GM19035 (cell line): ENCODE results near the gene BRCC3.

Source experiments
- ATAC-seq: cut with Tn5 transposase; IDR thresholded peaks from one replicate; pipeline ENCODE4 v1.9.1; 2021; ENCODE audit not compliant: unreplicated experiment

BRCC3 gene

DNA sequence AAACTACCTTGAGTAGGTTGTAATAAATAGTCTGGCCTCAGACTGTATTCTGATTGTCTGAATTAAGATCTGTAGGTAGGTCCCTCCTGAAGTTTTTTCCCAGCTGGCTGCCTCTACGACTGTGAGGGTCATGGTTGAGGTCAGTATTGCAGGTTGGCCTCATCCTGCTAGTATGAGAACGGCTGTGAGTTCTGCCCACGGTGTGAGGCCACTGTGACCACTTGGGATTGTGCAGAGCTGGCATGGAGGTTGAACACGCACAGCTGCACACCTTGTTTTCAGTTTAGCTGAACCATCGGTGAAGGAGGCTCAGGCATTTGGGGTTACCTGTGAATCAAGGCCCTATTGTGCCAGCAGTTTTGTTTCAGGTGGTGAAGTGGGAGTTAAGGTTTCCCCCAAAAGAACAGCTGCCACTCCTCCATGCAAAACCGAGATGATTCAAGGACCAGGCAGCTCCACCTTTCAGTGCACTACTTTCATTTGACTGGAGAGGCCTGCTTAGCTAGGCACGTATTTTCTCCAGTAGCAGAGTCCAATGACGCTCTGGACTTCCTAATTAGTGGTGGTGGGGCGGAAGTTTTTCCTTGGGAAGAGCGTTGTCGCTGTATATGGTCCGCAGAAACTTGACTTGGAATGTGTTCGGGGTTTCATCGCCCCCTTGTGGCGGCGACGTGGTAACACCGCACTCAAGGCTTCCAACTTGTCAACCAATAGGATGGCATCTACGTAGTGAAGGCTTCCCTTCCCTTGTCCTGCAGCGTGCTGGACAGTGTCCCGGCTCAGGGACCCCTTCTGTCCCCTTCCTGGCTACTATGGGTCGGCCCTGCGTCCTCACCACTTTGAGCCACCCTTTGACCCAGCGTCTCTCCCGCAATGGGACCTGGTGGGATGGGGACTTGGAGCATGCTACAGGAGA is 14.2 kb upstream of the BRCC3 start:
- peak; percentile 71 for ATAC-seq

DNA sequence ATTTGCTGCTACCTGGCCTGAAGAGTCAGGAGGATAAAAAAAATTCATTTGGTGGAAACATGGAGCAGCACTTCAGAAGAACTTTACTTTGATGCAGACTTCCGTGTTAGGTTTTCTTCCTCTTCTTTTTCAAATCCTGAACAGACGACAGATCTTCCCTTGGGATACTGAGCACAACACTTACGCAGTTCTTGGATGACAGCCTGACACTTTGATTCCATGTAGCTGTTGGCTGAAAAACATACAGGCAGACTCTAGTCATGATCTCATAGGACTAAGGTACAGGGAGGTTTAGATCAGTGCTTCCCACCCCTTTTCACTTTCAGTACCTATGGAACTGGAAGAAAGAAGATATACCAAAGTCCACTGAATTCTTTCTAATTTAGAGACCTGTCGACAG is 9.5 kb upstream of the BRCC3 start:
- ATAC-seq: no peak

DNA sequence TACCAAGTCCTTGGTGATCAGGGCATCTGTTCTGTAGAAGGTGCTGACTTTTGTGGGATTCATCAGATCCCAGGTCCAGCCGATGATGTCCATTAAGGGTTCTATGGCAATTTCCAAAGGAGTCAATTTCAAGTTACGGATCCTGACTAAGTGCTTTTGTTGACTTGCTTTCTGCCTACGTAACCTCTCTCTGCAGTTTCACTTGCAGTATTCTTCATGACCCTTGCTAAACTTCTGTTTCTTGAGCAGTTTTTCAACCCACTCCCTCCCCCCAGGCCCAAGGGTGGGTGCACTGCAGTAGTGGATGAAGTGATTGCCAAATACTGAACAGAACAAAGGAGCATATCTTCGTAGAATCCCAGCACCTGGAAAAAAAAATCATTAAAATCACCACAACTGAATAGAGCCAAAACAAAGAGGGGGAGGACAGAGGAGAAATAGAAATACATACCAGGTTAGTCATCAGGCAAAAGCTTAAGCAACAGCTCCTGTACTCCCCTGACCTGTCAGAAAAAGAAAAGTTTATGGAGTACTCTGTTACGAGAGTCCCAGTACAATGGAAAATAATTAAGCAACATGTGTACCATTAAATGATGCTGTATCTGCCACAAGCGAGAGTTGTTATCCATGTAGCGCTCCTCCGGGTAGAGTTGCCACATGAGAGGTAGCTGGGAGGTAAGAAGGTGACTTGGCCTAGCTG is 6.1 kb upstream of the BRCC3 start:
- ATAC-seq: no peak

DNA sequence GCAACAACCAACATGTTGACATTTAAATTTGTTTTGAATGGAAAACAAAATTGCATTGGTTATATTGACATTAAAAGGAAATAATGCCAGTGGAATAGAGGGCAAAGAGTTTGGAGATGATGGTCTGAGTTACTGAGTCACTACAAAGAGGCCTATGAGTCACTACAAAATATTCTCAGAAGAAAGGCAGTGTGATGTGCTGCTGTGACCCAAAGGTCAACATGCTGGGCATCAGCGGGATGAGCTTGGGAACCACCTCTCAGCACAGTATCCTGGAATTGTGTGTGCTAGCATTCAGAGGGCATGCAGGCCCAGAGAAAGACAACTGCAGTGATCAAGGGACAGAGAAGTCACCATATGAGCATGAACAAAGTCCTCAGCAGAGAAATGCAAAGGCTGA is 3.1 kb upstream of the BRCC3 start:
- ATAC-seq: no peak

DNA sequence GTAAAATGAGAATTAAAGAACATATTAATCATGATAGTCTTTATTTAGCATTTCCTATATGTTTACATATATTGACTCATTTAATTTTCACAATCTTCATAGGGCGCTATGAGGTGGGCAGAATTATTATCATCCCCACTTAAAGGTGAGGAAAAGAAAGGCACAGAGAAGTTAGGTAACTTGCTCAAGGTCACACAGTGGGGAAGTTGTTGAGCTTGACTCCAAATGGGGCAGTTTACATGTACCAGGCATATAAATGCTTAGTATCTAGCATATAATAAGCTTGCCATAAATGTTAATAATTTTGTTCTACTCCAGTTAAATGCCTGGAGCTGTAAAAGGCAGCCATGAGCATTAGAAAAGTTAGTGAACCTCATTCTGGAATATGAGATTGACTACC is 1.9 kb upstream of the BRCC3 start:
- ATAC-seq: no peak

DNA sequence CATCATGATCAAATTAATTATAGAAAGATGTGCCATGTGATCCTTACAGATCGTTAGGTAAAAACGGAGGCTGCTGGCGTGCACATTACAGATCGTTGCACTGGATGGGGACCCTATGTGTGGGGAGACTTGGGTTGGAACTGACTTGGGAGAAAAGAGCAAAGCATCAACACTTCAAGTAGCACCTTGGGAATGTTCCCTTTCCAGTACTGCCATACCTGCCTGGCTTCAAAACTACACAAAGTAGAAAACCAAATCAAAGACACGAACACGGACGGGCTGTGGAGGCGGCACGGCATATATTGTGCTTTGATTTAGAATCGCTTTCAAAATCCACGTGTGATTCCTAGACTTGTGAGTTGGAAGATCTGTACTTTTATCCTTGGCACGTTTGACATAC is 1.3 kb upstream of the BRCC3 start:
- ATAC-seq: no peak

DNA sequence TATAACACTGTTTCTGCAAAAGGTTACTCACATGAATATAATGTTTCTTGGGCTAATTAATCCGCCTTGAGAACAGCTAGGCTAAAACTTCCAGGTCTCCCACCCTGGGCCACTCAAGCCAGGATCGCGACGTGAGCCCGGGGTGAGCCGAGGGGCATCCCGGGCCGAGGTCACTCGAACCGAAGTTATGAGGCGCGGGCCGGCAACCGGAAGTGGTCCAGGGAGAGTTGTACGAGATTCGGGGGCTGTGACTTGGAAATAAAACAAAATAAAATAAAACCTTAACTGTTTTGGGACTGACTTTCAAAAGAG is 689 bp upstream of the BRCC3 start:
- ATAC-seq: peak; percentile 24

DNA sequence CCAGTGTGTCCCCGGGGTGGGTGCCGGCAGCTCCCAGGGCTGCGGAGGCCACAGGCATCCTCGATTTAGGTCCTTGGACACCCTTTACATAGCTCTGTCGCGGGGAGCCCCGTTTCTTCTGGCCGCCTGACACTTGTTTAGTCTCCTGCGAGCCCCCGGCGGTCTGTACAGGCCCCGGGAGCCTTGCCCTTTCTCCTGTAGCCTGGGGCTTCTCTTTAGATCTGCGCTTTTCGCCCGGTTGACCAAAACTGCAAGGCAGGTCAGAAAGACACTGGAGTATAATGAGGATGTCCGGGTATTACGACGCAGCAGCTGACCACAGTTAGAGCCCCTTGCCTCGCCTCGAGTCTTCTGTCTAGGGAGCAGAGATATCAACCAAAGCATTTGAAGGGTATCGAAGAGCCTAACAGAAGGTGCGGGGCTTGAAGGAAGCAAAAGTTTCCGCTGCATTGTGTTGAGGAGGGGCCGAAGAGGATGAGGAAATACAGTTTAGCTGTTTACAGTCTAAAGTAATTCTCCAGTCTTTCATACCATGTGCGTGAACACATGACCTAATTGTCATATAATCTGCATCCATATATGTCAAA is 479 bp downstream of the BRCC3 start:
- peak; percentile 35 for ATAC-seq

DNA sequence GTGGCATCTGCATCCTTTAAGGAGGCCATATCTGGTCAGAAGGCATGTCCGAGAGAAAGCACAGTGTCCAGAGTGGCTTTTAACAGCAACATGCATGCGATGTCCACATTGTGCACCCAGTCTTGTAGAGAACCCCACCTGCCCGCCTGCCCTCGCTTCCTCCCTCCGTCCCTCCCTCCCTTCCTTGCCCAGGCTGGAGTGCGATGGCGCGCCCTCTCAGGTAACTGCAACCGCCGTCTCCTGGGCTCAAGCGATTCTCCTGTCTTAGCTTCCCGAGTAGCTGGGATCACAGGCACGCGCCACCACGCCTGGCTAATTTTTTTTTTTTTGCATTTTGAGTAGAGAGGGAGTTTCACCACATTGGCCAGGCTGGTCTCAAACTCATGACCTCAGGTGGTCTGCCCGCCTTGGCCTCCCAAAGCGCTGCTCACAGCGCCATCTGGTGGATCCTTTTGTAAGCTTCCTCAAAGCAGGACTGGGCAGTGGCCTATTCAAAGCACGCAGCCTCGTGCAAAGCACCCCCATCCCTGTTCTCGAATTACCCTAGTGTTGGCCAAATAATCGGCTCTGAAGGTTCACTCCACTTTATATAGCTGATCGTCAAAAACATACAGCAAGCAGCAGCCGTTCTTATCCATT is 15.0 kb downstream of the BRCC3 start:
- no peak for ATAC-seq

DNA sequence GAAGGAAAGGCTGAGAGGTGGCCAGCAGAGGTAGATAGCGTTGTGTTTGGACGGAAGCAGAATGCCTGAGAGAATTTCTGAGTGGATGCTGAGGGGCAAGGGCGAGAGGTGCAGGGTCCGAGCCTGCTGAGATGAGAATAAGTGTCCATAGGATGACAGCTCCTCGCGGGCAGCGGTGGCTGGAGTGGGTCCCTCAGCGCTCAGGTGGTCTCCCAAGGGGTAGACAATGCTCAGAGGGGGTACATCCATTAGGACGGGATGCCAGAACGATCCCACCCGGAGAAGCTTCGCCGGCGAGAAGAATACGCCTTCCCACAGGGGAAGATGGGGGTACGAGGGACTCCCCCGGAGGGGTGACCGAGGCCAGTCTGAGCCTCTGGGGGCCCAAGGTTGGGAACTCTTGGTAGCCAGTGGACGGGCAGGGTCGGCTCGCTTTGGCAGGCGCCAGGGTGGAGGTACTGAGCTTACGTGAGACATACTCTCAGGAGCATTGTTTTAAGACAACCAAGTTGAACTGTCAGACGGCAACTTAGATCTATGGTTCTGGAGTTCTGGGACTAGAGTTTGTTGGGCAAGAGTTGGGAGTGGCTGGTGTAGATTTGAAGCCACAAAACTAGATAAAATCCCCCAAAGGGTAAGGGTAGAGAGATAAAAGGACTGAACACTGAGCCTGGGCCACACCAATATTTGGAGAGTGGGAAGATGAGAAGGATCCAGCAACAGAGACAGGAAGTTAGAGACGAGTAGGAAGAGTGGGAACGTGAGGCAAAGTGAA is 15.8 kb downstream of the BRCC3 start:
- no peak for ATAC-seq

DNA sequence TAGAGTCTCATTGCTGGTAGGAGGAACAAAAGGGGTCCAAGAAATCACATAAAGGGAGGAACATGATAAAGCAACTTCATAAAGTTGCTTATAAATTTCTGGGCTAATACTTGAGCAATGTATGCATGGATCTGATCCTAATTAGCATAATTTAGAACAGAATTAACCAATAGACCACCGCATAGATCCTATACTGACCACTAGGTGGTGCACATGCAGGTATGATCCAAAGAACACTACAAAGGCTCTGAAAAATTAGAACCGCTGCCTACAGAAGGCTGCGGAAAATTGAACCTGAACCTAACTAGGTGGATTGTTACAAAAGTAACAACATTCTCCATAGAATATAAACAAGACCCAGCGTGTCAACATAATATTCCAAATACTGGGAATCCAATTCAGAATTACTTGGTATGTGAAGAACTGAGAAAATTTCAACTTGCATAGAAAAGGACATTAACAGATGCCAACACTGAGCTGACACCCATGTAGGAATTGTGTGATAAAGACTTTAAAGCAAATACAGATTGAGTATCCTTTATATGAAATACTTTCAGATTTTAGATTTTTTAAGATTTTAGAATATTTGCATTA is 23.3 kb downstream of the BRCC3 start:
- ATAC-seq: no peak

DNA sequence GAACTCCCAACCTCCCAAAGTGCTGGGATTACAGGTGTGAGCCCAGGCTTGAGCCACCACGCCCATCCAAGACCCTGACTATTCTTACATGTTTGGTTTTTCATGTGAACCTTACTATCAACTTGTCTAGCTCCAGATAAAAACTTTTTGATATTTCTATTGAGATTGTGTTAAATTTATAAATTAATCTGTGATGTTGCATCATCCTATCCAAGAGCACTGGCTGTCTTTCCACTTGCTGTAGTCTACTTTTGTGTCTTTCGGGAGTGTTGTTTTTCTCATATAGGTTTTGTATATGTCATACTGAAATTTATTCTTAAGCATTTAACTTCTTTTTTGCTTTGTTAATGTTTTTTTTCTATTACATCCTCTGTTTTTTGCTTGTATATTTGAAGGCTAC is 34.6 kb downstream of the BRCC3 start:
- ATAC-seq: no peak

DNA sequence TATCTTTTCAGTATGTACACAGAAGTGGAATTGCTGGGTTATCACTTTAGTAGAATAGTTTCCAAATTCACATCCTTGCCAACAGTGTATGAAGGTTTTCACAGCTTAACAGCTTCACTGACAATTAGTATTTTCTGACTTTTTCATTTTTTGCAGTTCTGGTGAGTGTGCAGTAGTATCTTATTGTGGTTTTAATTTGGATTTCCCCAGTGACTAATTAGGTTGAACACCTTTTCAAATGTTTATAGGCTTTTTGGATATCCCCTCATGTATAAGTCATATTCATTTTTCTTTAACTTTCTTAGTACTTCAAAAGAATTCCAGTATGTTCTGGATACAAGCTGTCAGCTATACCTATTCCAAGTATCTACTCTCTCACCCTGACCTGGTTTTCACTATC is 37.1 kb downstream of the BRCC3 start:
- no peak for ATAC-seq

DNA sequence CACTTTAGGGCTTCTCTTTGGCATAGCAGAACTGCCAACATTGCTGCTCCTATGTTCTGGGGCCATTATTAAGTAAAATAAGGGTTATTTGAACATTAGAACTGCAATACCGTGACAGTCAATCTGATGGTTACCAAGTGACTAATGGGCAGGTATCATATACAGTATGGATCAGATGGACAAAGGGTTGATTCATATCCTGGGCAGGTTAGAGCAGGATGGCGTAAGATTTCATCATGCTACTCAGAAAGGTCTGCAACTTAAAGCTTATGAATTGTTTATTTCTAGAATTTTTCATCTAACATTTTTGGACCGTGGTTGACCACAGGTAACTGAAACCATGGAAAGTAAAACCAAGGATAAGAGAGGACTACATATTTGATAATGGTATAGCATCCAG is 40.9 kb downstream of the BRCC3 start:
- ATAC-seq: no peak

DNA sequence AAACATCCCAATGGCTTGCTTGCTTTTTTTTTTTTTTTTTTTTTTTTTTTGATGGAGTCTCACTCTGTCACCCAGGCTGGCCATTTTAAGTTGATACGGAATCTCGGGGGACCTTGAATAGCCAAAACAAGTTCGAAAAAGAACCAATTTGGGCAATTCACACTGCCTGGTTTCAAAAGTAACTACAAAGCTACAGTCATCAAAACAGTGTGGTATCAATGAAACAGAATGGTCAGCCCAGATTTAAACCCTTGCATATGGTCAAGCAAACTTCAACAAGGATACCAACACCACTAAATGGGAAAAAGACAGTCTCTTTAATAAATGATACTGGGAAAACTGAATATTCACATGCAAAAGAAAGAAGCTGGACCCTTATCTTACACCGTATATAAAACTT is 41.8 kb downstream of the BRCC3 start:
- no peak for ATAC-seq

DNA sequence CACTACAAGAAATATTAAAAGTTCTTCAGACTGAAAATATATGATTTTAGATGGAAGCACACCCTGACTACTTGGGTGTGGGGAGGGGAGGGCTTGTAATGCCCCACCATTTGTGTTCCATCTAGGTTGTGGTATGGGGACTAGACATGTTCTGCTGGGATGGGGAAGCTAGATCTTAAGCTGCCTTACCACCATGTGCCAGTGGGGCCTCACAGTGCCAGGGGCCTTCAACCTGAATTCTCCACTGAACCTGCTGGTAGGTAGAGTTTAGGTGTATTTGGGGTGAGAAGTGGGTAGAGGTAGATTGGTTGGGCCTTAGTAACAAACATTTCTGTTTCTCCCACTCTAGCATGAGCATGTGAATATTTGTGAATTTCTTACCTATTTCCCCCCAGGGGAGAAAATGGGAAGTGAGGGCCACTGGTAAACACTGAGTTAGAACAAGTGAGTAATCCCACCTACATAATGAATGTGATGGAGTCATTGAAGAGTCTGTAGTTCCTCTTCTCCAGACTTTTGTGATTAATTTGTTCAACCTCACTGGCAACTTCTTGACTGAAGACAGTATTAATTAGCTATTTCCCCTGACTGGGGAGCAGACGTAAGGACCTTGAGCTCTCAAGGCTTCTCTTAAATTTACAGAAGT is 44.0 kb downstream of the BRCC3 start:
- no peak for ATAC-seq

DNA sequence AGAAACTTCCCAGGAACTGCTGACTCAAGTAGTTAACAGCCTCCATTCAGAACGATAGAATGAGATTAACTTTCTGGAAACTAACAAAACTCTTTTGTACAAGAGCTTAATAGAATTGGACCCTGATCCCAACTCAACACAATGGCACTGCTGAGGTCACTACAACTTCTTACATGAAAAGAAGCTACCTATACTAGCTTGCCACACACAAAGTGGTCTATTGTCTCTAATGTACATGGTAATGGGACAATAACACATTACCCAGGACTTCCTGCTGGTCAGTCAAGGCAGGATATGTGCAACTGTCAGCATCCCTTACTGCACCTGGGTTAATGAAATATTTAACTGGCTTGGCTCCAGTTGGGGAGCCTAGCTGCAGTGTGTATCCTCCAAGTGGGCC is 56.2 kb downstream of the BRCC3 start:
- ATAC-seq: no peak

DNA sequence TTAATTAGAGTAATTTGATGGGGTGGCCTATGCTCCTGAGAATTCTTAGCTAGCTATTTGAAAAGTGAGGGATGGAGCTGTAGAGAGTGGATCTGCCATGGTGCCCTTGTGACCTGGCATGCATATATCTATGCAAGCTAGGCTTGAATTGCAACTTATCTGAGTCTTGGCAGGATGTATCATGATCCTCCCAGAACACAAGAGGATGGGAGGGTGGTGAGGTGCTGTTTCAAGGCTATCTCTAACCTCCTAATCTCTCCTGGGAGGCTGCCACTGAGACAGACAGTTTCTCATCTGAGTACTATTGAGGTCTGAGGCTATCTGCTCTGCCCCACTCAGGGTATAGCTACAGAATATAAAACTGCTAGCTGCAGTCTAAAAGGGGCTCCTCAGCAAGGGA is 56.6 kb downstream of the BRCC3 start:
- no peak for ATAC-seq

DNA sequence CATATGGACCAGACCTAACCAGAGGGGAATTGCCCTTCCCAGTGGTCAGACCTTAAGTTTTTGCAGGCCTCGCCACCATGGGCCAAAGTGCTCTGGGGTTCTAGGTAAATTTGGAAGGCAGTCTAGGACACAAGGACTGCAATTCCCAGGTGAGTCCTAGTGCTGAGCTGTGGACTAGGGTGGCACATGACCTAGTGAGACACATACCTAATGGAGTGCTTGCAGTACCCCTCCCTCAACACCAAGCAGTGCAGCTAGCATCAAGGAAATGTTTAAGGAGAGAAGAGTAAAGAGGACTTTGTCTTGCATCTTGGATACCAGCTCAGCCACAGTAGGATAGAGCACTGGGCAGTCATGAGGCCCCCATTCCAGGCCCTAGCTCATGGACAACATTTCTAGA is 60.8 kb downstream of the BRCC3 start:
- no peak for ATAC-seq

DNA sequence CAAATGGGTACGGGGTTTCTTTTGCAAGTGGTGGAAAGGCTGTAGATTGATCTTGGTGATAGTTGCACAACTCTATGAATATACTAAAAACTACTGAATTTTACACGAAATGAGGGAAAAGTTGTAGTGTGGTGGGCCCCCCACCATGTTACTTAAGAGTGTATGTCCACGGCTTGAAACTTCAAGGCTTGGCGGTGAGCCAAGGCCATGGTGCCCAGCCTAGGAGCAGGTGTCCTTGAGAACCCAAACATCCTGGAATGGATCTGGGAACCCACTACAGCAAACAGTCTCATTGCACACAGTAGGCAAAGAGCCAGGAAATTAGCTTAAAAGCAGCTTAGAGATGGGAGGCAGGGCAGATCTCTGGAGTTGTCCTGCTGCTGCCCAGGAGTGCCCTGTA is 62.9 kb downstream of the BRCC3 start:
- ATAC-seq: no peak
